ENCODE measurements around the gene PCSK5.
A peak's percentile ranks its signal among the peaks of the same experiment; 100 is the strongest.

PCSK5 gene

DNA sequence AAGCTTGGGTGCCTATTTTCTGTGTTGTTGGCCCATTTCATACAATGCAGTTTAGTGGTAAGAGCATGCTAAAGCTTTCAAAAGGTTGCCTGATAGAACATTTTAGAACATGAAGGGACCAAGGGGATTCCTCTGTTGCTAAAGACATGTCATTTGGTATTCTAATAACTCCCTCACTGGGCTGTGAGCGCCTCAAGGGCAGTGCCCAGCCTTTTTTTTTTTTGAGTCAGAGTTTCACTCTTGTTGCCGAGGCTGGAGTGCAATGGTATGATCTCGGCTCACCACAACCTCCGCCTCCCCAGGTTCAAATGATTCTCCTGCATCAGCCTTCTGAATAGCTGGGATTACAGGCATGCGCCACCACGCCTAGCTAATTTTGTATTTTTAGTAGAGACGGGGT is 77.1 kb downstream of the PCSK5 start:
- DNase-seq = no peak

- peak; percentile 62 for DNase-seq
These were observed 83.7 kb downstream of the PCSK5 start for GRCh38 chr9:75974016-75974766.

GRCh38 chr9:75975071-75975470 is 84.6 kb downstream of the PCSK5 start:
- DNase-seq = no peak

DNA sequence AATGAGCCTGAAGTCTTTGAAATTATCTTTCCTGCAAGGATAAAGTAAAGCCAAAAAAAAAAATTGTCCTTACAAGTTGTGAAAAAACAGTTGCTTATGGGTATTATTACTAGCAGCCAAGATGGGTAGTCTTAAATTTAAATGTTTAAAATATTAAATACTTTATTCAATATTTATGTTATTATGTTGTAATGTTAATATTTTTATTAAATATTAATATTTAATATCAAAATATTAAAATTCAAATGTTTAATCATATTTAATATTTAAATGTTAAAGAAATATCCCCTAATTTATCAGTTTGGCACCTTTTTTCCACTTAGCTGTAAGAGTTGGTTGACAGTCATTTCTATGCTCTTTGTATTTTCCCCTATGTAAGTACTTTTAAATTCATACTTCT is 86.1 kb downstream of the PCSK5 start:
- no peak for DNase-seq

GRCh38 chr9:75979362-75979761 is 88.9 kb downstream of the PCSK5 start:
- no peak for DNase-seq

GRCh38 chr9:75983319-75984045 is 93.0 kb downstream of the PCSK5 start:
- no peak for DNase-seq

DNA sequence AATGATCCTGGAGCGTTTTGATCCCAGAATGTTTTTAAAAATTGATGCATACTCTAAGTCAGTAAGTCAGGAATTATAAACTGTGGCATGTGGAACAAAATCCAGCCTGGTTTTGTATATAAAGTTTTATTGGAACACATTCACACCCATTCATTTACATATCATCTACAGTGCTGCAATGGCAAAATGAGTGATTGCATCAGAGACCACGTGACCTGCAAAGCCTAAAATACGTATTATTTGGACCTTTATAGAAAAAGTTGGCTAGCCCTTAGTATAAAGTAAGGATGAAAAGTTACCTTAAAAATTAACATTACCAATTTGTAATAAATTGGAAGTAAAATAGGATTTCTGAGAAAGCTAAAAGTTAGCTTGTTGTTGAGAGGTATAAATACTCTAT is 95.0 kb downstream of the PCSK5 start:
- DNase-seq = no peak

- no peak for DNase-seq
These were observed 98.2 kb downstream of the PCSK5 start for GRCh38 chr9:75988663-75989062.

DNA sequence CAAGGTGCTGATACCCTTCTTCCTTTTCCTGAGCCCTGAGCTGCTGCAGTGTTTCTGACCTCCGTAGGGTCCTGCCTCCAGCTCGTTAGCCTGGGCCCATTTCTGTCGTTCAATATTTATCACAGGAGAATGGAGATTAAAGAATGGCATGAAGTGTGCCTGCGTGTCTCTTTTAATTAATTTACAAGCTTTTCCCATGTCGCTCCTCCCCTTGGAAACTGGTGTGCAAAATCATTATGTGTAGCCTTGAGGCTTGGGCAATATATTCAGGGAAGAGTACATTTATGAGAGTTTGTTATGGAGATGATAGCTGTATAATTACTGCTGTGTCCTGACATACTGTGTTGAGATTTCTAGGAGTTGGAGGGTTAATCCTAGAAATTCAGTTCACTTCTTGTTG is 99.7 kb downstream of the PCSK5 start:
- no peak for DNase-seq

DNA sequence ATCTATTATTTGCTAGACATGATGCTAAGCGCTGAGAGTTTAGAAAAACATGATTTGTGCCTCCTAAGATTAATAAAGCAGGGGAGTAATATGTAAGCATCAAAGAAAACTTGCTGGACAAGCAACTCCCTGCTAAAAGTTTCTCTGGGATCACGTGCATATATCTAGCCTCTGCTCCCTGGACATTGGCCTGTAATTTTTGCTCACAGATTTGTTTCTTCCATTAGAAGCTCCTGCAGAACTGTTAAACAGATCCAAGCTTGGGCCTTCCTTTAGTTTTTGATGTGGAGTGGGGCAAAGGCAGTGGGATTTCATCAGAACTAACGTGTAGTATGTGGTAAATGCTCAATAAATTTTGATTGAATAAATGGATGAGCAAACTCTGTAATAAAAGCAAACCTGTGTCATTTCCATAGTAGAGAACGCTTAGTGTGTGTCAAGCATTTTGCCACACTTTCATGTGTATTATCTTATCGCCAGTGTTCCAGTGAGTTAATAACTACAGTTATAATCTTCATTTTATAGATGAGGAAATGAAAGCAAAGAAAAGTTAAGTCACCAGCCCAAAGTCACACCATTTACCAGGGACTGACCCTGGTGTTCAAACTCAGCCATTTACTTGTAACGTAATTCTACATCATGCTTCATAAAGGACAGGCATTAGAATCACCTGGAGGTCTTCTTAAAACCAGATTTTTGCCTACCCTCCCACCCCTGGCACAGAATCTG is 100.3 kb downstream of the PCSK5 start:
- no peak for DNase-seq

GRCh38 chr9:75992482-75993206 is 102.2 kb downstream of the PCSK5 start:
- DNase-seq = no peak

GRCh38 chr9:75993434-75993833 is 103.0 kb downstream of the PCSK5 start:
- DNase-seq = no peak

DNA sequence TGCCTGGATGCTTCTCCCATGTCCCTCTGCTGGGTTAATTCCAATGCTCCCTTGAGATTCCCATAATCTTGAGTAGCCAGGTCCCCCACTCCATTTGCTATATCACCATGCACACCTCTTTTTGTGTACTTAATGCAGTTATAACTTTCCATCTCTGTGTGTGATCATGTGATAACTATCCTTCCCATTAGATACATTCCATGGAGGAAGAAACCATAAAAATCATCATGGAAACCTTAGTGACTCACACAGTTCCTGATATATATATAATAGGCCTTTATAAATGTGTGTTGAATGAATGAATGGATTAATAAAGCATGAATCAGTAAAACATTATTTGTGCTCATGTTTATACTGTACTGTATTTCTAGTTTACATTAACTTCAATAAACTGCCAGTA is 104.6 kb downstream of the PCSK5 start:
- DNase-seq = no peak

DNA sequence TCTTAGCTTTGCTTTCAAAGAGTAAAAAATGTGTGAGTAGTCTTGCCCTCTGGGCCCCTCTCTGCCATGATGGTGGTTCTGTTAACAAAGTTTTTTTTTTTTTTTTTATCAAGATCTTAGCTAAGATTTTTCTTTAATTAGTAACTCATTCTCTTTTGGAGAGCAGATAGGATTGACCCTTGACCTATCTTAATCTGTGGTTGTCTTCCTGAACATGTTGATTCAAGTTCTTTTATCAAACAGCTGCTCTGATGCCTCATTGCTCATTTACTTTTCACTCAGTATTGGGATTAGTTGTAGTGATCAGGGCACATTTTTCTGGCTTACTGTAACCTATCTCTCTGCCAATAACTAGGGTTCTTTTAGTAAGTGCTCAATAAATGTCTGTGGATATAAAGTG is 106.3 kb downstream of the PCSK5 start:
- DNase-seq = no peak

GRCh38 chr9:75997206-75997605 is 106.7 kb downstream of the PCSK5 start:
- no peak for DNase-seq

GRCh38 chr9:75998096-75998780 is 107.8 kb downstream of the PCSK5 start:
- no peak for DNase-seq

GRCh38 chr9:76001459-76001858 is 111.0 kb downstream of the PCSK5 start:
- no peak for DNase-seq

- no peak for DNase-seq
These were observed 112.6 kb downstream of the PCSK5 start for GRCh38 chr9:76003041-76003440.

- DNase-seq = no peak
These were observed 114.1 kb downstream of the PCSK5 start for GRCh38 chr9:76004526-76004925.

DNA sequence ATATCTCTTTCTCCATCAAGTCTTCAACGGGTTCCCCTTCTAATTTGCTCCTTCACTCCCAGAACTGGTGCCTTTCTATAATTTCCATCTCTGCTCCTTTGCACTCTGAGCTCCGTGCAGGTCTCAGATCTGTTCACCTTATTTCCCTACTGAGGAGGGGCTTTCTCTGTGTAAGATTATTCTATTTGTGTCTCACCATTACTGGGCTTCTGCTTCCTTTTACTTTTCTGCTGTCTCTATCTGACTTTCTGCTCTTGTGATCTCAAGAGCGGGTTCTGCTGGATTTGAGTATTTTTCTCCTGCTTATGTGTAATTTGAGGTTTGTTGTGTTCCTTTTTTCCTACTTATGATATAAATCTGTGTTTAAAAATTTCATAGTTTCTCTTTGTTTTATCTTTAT is 117.5 kb downstream of the PCSK5 start:
- DNase-seq = no peak

DNA sequence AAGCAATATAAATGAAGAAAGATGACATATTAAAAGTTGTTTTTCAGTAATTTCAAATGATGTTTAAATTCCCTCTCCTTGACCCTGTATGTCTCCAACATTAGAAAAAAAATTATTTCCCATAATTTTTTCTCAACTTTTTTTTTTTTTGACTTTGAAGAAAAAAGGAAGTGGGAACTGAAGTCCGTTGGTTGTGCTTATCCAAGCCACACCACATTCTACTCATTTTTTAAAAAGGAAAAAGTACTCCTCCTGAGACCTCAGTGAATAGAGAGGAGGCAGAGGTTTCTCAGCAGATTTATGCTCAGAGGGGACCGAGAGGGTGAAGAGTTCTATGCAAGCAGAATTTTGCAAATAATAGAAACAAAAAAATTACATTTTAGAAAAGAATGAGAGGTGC is 123.3 kb downstream of the PCSK5 start:
- DNase-seq = no peak

DNA sequence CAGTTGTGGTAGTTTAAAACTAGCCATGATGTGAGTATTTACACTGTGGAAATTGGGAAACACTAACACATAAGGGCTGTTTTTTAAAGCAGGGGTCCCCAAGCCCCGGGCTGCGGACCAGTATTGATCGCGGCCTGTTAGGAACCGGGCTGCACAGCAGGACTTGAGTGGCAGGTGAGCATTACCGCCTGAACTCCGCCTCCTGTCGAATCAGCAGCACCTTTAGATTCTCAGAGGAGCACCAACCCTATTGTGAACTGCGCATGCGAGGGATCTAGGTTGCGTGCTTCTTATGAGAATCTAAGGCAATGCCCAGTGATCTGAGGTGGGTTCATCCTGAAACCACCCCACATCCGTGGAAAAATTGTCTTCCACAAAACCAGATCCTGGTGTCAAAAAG is 127.8 kb downstream of the PCSK5 start:
- no peak for DNase-seq

GRCh38 chr9:76018761-76019160 is 128.3 kb downstream of the PCSK5 start:
- no peak for DNase-seq
